ENCODE data around the gene DALRD3.

Gene DALRD3

GRCh38 chr3:48980295-48980694 is 38.1 kb downstream of the DALRD3 start:
- no peak for DNase-seq (ENCODE audit: low spot score)

GRCh38 chr3:48979451-48979850 is 38.9 kb downstream of the DALRD3 start:
- no peak for DNase-seq (ENCODE audit: low spot score)

DNA sequence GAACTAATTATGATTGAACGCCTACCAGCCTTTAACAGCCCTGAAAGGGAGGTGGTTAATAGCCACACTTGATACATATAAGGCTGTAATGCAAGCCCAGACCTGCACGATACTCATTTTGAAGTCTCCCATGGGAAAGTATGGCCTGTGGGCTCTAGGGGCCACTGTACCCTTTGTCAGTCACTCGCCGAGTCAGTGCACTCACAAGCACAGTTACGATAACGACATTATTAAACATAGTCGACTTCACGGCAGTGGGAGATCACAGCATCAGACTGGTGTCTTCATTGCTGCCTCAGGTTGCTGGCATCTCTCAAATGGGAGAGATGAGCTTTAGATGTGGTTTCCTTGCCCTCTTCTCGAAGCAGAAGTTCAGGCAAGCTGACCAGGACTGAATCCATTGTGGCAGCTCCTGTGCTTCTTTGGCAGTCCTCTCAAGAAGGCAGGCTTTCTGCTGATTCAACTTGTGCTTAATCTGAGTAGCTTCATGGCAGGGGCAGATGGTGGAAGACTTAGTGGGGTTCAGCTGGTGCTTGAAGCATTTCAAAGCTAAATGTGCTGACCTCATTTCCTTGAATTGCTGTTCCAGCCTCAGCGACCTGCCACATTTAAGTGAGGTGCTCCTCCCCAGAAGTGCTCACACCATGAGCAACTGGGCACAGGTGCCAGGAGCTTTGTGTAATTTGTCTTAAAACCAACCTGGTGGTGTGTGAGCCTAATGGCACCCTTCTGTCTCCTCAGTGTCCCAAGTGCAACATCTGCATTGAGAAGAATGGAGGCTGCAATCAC is 44.1 kb downstream of the DALRD3 start:
- DNase-seq (ENCODE audit: low spot score) = no peak

DNA sequence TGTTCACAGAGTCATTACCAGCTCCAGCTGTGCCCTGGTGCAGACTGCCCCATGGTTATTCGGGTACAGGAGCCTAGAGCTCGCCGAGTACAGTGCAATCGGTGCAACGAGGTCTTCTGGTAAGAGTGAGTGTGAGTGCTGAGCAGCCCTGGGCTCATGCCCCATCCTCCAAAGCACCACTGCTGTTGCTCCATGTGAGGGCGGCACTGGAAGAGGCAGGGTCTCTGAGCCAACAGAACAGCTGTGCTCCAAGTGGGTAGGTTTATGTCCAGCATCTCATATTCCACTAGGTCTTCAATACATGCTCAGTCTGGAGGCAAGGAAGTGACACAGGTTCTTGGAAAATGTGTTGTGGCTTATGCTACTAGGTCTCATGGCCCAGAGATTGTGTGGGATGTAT is 47.8 kb downstream of the DALRD3 start:
- no peak for DNase-seq (ENCODE audit: low spot score)

GRCh38 chr3:48966876-48967361 is 51.5 kb downstream of the DALRD3 start:
- DNase-seq (ENCODE audit: low spot score) = no peak

DNA sequence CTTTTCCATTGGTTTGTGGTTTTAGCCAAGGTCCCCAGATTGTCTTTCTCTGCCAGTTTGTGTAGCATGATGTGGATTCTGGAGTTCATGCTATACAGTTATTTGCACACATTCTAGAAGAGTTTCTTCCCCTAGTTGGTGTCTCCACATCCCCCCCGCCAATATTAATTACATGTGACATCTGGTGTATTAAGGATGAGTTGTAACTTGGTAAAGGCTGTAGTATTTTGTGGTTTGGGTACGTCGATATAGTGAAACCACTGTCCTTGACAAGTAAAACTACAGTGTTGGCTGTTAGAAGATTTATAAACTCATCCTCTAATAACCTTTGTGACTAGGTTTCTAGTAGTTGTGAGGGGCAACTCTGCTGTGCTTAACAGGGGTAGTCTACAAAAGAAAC is 52.0 kb downstream of the DALRD3 start:
- no peak for DNase-seq (ENCODE audit: low spot score)
